Trophoblast cell (in vitro differentiated cells and primary cell): ENCODE results near the gene IL1RAPL1. TPM values are rescaled to one million over a fixed set of nuclear protein-coding genes. Genes with fewer than 3 reads are reported as not detected.

ENCODE experiments used
- DNase-seq, 2 donors: peaks; one replicate each; pipeline ENCODE4 v3.0.0-alpha.2; 2016
- H2AFZ ChIP-seq: 2 replicates; pipeline ENCODE4 v1.6.1; 2013; ENCODE audit warnings: low read length, moderate library complexity, mild to moderate bottlenecking; ENCODE audit not compliant: insufficient read depth, poor library complexity
- H2AK5ac ChIP-seq: 2 replicates; pipeline ENCODE4 v1.6.1; 2013; ENCODE audit warnings: mild to moderate bottlenecking, low read length
- H2BK120ac ChIP-seq: 2 replicates; pipeline ENCODE4 v1.6.1; 2013; ENCODE audit warnings: low read length, mild to moderate bottlenecking, moderate library complexity; ENCODE audit not compliant: insufficient read depth, poor library complexity
- H2BK12ac ChIP-seq: 2 replicates; pipeline ENCODE4 v1.6.1; 2013; ENCODE audit warnings: mild to moderate bottlenecking, low read length, moderate library complexity
- H2BK5ac ChIP-seq: 2 replicates; pipeline ENCODE4 v1.6.1; 2013; ENCODE audit warnings: low read length, low read depth, moderate library complexity, mild to moderate bottlenecking; ENCODE audit not compliant: poor library complexity
- H3K14ac ChIP-seq: 2 replicates; pipeline ENCODE4 v1.6.1; 2013; ENCODE audit warnings: mild to moderate bottlenecking, low read length
- H3K18ac ChIP-seq: 2 replicates; pipeline ENCODE4 v1.6.1; 2013; ENCODE audit warnings: mild to moderate bottlenecking, low read length
- H3K23ac ChIP-seq: 2 replicates; pipeline ENCODE4 v1.6.1; 2013; ENCODE audit warnings: low read length
- H3K27ac ChIP-seq: 2 replicates; pipeline ENCODE4 v1.5.1; 2013; ENCODE audit warnings: low read depth, mild to moderate bottlenecking, inconsistent platforms, low read length, moderate library complexity
- H3K27me3 ChIP-seq: 2 replicates; pipeline ENCODE4 v1.6.1; 2013; ENCODE audit warnings: inconsistent platforms, mild to moderate bottlenecking, low read length, moderate library complexity; ENCODE audit not compliant: insufficient read depth
- H3K36me3 ChIP-seq, 2 experiments: 1 replicate in 1 of 2; 2 replicates in 1 of 2; pipeline ENCODE4 v1.6.1; 2013; ENCODE audit warnings: low read length in 2 of 2, mild to moderate bottlenecking in 2 of 2, moderate library complexity in 1 of 2; ENCODE audit not compliant: insufficient read depth in 2 of 2, control insufficient read depth in 1 of 2
- H3K4ac ChIP-seq: 2 replicates; pipeline ENCODE4 v1.6.1; 2013; ENCODE audit warnings: low read depth, mild to moderate bottlenecking, low read length, moderate library complexity
- H3K4me1 ChIP-seq, 2 experiments: 1 replicate in 1 of 2; 2 replicates in 1 of 2; pipeline ENCODE4 v1.6.1; 2013; ENCODE audit warnings: low read length in 2 of 2, mild to moderate bottlenecking in 2 of 2, moderate library complexity in 1 of 2; ENCODE audit not compliant: insufficient read depth in 2 of 2, control insufficient read depth in 1 of 2
- H3K4me2 ChIP-seq: 2 replicates; pipeline ENCODE4 v1.6.1; 2013; ENCODE audit warnings: inconsistent platforms, mild to moderate bottlenecking, low read length, moderate library complexity
- H3K4me3 ChIP-seq: 2 replicates; pipeline ENCODE4 v1.5.1; 2013; ENCODE audit warnings: mild to moderate bottlenecking, low read depth, low read length, inconsistent platforms
- H3K79me1 ChIP-seq: one replicate; pipeline ENCODE4 v1.6.1; 2013; ENCODE audit warnings: low read length
- H3K79me2 ChIP-seq: 2 replicates; pipeline ENCODE4 v1.6.1; 2013; ENCODE audit warnings: low read length, mild to moderate bottlenecking; ENCODE audit not compliant: control insufficient read depth, insufficient read depth, poor library complexity
- H3K9ac ChIP-seq: 2 replicates; pipeline ENCODE4 v1.6.1; 2013; ENCODE audit warnings: mild to moderate bottlenecking, low read length
- H3K9me3 ChIP-seq: 2 replicates; pipeline ENCODE4 v1.6.1; 2013; ENCODE audit warnings: low read depth, mild to moderate bottlenecking, control low read depth, inconsistent platforms, low read length; ENCODE audit not compliant: insufficient read depth
- H4K12ac ChIP-seq: 2 replicates; pipeline ENCODE4 v1.6.1; 2013; ENCODE audit warnings: low read depth, mild to moderate bottlenecking, low read length, moderate library complexity
- H4K8ac ChIP-seq: 2 replicates; pipeline ENCODE4 v1.6.1; 2013; ENCODE audit warnings: low read depth, mild to moderate bottlenecking, low read length, moderate library complexity
- H4K91ac ChIP-seq: one replicate; pipeline ENCODE4 v1.6.1; 2013; ENCODE audit warnings: low read depth, mild to moderate bottlenecking, low read length, moderate library complexity
- WGBS: extraction: QIAGEN DNeasy Blood & Tissue Kit; methylation state at CpG from one replicate; pipeline ENCODE4 v1.1.7; 2013; ENCODE audit warnings: missing lambda C conversion rate; ENCODE audit not compliant: insufficient read length, insufficient coverage; ENCODE audit errors: extremely low coverage; 5-methylcytosine and 5-hydroxymethylcytosine counted together
- polyA plus RNA-seq: library from polyadenylated mRNA; stranded (reverse); fragments of 200-250 nt; gene quantifications from 2 replicates; pipeline ENCODE4 v1.2.3, GENCODE V29; 2013

Gene IL1RAPL1
- 0.01 TPM in 2 replicates for polyA plus RNA-seq

- Histone ChIP-seq H3K14ac (no peak within 1 kb of the TSS), H3K23ac (no peak within 1 kb of the TSS), H3K4ac (no peak within 1 kb of the TSS), H3K4me2 (peak within 1 kb of the TSS; percentile 50), H3K4me3 (no peak within 1 kb of the TSS), H3K27ac (no peak within 1 kb of the TSS), H2AK5ac (no peak within 1 kb of the TSS), H2BK5ac (no peak within 1 kb of the TSS), H4K12ac (no peak within 1 kb of the TSS), H3K4me1 (no peaks in the 10 kb centered on the region), H3K79me1 (no peaks in the 10 kb centered on the region), H3K27me3 (no peaks in the 10 kb centered on the region), H3K79me2 (no peaks in the 10 kb centered on the region), H2BK12ac (no peak within 1 kb of the TSS), H4K91ac (no peak within 1 kb of the TSS), H4K8ac (no peak within 1 kb of the TSS), H3K36me3 (no peaks in the 10 kb centered on the region), H3K9me3 (no peaks in the 10 kb centered on the region), H2BK120ac (no peak within 1 kb of the TSS), H2AFZ (no peak within 1 kb of the TSS), H3K18ac (no peak within 1 kb of the TSS), H3K9ac (no peak within 1 kb of the TSS)
- DNase-seq, result no peak
- no CpG with 5 or more reads among the region's 15 CpGs for WGBS
Measured at GRCh38 chrX:28586981-28587551, at the start of gene IL1RAPL1. IL1RAPL1 (plus strand) TSS chrX:28587446.

- H4K12ac ChIP-seq, result no peak overlapping the region
- no CpG with 5 or more reads among the region's 2 CpGs for WGBS
- H3K79me1 ChIP-seq, result no peaks in the 10 kb centered on the region
- no peak overlapping the region for H3K9ac ChIP-seq
- H3K4ac ChIP-seq, result no peak overlapping the region
- H3K4me1 ChIP-seq, result no peaks in the 10 kb centered on the region
- no peak overlapping the region for H2AFZ ChIP-seq
- no peak for DNase-seq
- no peak overlapping the region for H3K18ac ChIP-seq
- H2BK5ac ChIP-seq, result no peak overlapping the region
- H2AK5ac ChIP-seq, result no peak overlapping the region
- no peaks in the 10 kb centered on the region for H3K27me3 ChIP-seq
- H3K14ac ChIP-seq, result no peak overlapping the region
- H3K4me2 ChIP-seq, result no peak overlapping the region
- no peaks in the 10 kb centered on the region for H3K9me3 ChIP-seq
- no peaks in the 10 kb centered on the region for H3K36me3 ChIP-seq
- H2BK120ac ChIP-seq, result no peak overlapping the region
- no peak overlapping the region for H4K91ac ChIP-seq
- H3K23ac ChIP-seq, result no peak overlapping the region
- H4K8ac ChIP-seq, result no peak overlapping the region
- no peak overlapping the region for H2BK12ac ChIP-seq
- no peaks in the 10 kb centered on the region for H3K79me2 ChIP-seq
- no peak overlapping the region for H3K4me3 ChIP-seq
- H3K27ac ChIP-seq, result no peak overlapping the region
Measured at GRCh38 chrX:28542791-28543190, 44.5 kb upstream of the IL1RAPL1 start.

DNA sequence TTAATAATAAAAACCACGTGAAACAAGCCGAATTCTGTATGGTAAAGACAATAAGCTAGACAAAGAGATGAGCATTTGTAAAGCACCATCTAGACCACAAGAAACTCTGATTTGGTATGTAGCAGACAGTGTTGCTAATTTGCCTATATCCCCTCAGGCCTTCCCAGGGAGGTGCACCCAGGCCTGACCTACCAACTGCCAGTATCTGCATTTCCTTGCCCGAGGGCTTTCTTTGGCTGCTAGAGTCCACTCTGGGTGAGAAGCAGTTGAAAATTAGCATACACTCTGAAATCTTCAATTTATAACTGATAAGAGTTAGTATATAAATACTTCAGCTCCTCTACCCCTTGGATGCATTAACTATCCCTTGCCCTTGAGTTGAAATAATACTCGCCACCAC, 37.4 kb upstream of the IL1RAPL1 start:
- no peaks in the 10 kb centered on the region for H3K9me3 ChIP-seq
- H4K91ac ChIP-seq, result no peak overlapping the region
- H2BK120ac ChIP-seq, result no peak overlapping the region
- DNase-seq, result peak in 1 of 2 donors; percentile 8
- H3K23ac ChIP-seq, result no peak overlapping the region
- H3K4me2 ChIP-seq, result no peak overlapping the region
- H3K36me3 ChIP-seq, result no peaks in the 10 kb centered on the region
- no CpG with 5 or more reads among the region's 4 CpGs for WGBS
- no peak overlapping the region for H3K9ac ChIP-seq
- no peak overlapping the region for H2BK12ac ChIP-seq
- H3K14ac ChIP-seq, result no peak overlapping the region
- H3K4ac ChIP-seq, result no peak overlapping the region
- H3K18ac ChIP-seq, result no peak overlapping the region
- H3K79me2 ChIP-seq, result no peaks in the 10 kb centered on the region
- no peaks in the 10 kb centered on the region for H3K79me1 ChIP-seq
- H3K4me1 ChIP-seq, result no peaks in the 10 kb centered on the region
- H3K4me3 ChIP-seq, result no peak overlapping the region
- H2AFZ ChIP-seq, result no peak overlapping the region
- no peak overlapping the region for H3K27ac ChIP-seq
- no peak overlapping the region for H2AK5ac ChIP-seq
- no peak overlapping the region for H4K12ac ChIP-seq
- no peak overlapping the region for H2BK5ac ChIP-seq
- no peaks in the 10 kb centered on the region for H3K27me3 ChIP-seq
- no peak overlapping the region for H4K8ac ChIP-seq

DNA sequence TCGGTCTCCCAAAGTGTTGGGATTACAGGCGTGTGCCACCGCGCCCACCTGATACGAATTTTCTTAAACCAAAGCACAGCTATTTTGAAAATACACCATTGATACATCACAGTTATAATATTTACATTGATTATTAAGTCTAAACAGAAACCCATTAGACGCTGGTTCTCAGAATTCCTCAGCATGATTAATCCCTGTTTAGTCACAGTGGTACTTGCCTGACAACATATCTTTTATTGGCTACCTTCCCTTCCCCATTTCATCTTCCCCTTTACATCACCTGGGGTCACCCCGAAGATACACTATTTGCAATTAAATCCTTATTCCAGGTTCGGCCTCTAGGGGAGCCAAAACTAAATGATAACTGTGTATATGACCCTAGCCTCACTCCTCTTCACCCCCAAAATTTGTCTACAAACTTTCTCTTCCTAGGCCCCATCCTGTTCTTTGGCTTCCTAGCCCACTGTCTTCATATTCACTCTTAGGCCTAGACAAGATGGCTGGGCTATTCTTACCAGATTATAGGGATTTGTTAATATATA, 36.8 kb upstream of the IL1RAPL1 start:
- Histone ChIP-seq H2BK120ac (no peak overlapping the region), H3K4me3 (no peak overlapping the region), H3K18ac (no peak overlapping the region), H3K4ac (no peak overlapping the region), H3K27me3 (no peaks in the 10 kb centered on the region), H2BK5ac (no peak overlapping the region), H3K79me1 (no peaks in the 10 kb centered on the region), H3K79me2 (no peaks in the 10 kb centered on the region), H3K9ac (no peak overlapping the region), H3K9me3 (no peaks in the 10 kb centered on the region), H3K23ac (no peak overlapping the region), H3K36me3 (no peaks in the 10 kb centered on the region), H4K8ac (no peak overlapping the region), H3K14ac (no peak overlapping the region), H2AK5ac (no peak overlapping the region), H3K27ac (no peak overlapping the region), H2BK12ac (no peak overlapping the region), H3K4me1 (no peaks in the 10 kb centered on the region), H3K4me2 (no peak overlapping the region), H2AFZ (no peak overlapping the region), H4K91ac (no peak overlapping the region), H4K12ac (no peak overlapping the region)
- DNase-seq, result no peak
- no CpG with 5 or more reads among the region's 8 CpGs for WGBS
